Activated effector memory CD4-positive, alpha-beta T cell treated with anti-CD3 and anti-CD28 coated beads, Interleukin-2, amount 50 U/mL, for 16 hours (primary cell): ENCODE measurements around the gene CES4A.
"Not testable (repeated sequence)": the region's sequence is repeated elsewhere in the genome, so short reads cannot be mapped to it uniquely, and the experiment has no call there.

Experiments used
- DNase-seq: peaks from one replicate; pipeline ENCODE4 v3.0.0-alpha.2; 2020

The CES4A gene

DNA sequence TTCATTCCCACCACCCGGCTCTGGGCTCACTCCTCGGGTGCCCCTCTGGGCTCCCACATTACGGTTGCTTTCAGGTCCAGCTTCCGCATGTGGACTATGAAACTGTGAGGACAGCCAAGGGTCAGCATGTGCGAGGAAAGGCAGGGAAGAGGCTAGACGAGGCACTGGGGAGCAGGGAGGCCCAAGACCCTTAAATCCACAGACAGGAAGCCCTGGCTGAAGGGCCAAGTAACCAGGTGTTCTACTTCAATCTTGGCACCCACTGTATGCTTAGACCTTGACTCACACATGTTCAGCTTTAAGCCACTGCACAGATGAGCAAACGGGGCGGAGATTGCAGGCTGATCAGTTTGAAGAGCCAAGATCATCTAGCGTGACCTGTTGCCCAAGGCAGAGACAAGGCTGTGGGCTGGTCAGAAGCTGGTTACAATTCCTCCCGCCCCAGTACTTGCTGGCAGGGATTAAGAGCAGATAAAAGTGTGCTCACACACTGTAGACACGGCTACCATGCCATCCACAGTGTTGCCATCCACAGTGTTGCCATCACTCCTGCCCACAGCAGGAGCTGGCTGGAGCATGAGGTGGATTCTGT is at the start of gene CES4A:
Gene CES4A (plus strand): TSS at position 393 of the 592 bp plus-strand sequence. CDS start 184 bp downstream, at position 577.
- DNase-seq: no peak

DNA sequence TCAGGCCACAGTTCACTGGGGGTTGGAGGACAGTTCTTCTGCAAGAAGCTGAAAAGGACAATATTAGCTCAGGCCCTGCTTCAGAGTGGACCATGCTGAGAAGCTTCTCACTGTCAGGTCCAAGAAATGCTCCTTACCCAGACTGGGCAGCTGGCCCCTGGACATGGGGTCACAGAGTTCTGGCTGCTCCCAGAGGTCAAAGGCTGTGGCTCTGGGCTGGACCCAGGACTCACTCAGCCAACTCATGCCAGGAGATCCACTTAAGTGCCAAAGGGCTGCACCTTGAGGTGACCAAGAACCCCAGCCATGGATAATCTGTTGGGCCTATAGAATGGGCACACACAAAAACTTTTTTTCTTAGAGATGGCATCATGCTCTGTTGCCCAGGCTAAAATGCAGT is 49.0 kb upstream of the CES4A start:
- DNase-seq: no peak

DNA sequence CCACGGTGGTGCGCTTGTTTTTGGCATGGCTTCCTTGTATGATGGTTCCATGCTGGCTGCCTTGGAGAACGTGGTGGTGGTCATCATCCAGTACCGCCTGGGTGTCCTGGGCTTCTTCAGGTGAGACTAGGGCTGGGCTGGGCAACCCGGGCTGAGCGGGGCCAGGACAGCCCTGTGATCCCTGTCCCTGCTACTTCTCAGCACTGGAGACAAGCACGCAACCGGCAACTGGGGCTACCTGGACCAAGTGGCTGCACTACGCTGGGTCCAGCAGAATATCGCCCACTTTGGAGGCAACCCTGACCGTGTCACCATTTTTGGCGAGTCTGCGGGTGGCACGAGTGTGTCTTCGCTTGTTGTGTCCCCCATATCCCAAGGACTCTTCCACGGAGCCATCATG is 48.2 kb upstream of the CES4A start:
- DNase-seq: no peak

DNA sequence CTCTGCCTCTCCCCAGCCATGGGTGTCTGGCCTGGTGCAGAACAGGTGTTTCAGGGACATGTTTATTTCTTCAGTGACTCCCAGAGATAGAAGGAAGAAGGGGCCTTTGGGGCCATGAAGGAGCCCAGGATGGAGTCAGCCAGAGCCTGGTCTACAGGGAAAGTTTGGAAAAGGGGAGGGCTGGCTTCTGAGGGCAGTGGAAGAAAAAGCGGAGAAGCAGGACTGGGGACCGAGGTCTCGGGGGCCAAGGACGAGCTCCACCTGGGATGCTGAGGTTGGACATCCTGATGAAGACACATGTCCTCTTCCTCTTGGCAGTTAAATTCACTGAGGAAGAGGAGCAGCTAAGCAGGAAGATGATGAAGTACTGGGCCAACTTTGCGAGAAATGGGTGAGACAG is 45.4 kb upstream of the CES4A start:
- DNase-seq: no peak

DNA sequence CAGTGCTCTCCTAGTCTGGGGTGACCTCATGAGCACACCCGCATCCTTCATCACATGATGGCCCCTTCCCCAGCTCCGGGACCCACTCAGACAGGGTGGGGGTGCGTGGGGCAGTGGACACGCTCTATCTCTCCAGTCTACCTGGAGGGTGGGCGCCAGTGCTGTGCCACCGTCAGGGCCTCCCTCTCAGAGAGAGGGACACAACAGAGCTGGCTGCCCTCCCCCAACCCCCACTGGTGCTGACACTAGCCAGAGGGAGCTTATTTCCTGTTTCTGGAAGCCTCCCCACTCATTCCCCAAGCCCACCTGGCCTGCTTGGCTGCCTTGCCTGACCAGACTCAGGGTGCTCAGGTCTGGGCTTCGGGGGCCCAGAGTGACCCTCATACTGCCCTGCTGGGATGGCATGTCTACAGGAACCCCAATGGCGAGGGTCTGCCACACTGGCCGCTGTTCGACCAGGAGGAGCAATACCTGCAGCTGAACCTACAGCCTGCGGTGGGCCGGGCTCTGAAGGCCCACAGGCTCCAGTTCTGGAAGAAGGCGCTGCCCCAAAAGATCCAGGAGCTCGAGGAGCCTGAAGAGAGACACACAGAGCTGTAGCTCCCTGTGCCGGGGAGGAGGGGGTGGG is 44.8 kb upstream of the CES4A start:
- no peak for DNase-seq

DNA sequence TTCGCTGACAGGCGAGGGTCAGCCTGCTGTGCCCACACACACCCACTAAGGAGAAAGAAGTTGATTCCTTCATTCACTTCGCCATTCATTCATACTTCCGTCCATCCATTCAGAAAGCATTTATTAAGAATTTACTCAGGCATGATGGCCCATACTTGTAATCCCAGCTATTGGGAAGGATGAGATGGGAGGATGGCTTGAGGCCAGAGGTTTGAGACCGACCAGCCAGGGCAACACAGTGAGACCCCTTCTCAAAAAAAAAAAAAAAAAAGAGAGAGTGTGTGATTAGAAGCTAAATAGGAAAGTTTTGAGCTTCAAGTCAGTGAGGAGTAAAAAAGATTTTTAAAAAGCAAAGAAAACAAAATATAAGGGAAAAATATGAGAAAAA is 44.3 kb upstream of the CES4A start:
- no peak for DNase-seq

DNA sequence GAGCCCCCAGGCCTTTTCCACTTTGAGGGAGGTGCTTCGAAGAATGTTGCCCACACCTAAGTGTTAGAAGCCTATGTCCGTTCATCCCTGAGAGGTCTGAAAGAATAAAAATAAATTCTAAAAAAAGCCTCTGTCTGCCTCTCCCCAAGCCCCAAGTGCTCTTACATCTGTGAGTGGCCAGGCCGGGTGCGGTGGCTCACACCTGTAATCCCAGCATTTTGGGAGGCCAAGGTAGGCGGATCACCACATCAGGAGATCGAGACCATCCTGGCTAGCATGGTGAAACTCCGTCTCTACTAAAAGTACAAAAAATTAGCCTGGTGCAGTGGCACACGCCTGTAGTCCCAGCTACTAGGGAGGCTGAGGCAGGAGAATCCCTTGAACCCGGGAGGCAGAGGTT is 43.4 kb upstream of the CES4A start:
- DNase-seq: not testable (repeated sequence)

DNA sequence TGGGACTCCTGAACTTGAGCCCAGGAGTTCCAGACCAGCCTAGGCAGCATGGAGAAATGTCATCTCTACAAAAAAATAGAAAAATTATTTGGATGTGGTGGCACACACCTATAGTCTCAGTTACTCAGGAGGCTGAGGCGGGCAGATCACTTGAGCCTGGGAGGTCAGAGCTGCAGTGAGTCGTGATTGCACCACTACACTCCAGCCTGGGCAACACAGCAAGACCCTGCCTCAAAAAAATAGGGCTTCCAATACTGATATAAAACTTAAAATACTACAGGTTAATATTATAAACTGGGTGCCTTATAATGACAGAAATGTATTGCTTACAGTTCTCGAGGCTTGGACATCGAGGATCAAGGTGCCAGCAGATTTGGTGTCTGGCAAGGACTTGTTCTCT is 42.5 kb upstream of the CES4A start:
- DNase-seq: no peak

DNA sequence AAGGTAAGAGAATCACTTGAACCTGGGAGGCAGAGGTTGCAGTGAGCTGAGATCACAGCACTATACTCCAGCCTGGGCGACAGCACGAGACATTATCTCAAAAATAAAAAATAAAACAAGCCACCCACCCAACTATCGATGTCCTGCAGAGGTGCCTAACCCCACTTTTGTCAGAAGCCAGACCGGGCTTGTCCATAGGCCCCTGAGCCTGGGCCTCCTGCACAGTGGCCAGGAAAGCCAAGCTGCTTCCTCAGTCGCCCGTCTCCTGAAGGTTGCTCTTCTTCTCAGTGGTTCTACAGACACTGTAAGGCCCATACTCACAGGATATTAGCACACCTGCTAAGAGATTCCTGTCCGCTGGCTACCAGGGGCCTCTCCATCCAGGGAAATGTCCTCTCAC is 41.8 kb upstream of the CES4A start:
- DNase-seq: no peak

DNA sequence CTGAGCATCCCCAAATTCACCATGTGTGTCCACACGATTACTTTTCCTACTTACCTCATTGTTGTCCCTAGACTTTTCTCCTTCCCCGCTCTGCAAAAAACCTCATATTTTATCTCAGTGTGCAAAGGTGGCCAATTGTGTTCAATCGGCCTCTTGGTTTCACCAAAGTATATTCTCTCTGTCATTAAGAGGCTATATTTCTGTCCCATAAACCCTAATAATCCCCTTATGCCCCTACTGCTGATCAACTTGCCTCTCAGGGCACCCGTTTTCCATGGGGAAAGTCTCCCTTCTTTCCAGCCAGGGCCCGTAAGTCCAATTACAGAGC is 41.5 kb upstream of the CES4A start:
- no peak for DNase-seq

DNA sequence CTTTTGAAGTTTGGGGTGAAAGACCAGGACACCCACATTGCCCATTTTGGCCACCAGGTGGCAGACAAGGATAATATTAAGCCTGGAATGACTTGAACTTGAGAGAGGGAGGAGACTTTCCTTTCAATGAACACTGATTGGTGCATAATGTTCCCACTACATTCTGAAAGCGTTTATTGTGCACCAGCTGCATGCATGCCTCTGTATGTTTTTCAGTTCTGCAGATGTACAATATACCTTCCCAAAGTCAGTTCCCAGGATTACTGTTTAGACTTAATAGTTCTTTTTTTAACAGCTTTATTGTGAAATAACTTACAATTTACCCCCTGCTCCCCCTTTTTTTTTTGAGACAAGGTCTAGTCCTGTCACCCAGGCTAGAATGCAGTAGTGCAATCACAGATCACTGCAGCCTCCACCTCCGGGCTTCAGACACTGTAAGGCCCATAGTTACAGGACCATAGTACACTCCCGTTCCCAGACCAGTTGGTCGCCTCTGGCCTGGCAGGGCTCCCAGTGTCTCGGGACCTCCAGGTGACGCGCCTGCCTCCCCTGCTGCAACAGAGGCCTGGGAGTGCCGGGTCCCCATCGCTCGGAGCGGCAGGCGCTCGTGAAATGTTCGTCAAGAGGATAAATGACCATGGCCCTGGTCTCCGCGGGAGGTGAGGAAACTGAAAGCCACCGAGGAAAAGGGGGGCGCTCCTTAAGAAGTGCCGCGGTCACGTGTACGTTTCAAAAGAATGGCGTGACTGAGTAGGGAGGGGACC is 40.9 kb upstream of the CES4A start:
- peak; percentile 93 for DNase-seq

DNA sequence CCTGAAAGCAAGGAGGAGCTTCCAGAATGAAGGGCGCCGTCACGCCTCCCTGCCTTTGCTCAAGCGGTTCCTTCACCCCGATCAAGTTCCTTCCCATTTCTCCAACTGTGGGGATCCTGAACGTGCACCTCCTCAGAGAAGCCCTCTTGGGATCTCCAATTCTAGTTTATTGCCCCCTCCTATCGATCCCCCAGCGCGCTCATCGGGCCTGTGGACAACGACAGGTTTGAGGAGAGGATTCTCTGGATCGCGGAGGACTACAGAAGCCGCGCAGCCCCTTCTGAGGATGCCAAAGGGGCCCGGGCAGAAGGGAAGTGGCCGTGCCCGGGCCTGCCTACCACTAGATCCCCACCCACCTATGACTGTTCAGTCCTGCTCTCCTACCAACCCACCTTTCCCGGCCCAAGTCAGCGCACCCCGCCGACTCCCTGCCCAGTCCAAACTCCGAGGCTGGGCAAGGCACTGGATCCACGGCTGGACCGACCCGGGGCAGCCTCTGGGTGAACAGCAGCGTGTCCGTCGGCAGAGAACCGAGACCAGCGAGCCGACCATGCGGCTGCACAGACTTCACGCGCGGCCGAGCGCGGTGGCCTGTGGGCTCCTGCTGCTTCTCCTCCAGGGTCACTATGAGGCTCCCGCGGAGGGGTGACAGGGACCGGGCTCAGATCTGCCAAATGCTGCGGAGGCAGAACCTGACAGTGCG is 40.1 kb upstream of the CES4A start:
- no peak for DNase-seq

DNA sequence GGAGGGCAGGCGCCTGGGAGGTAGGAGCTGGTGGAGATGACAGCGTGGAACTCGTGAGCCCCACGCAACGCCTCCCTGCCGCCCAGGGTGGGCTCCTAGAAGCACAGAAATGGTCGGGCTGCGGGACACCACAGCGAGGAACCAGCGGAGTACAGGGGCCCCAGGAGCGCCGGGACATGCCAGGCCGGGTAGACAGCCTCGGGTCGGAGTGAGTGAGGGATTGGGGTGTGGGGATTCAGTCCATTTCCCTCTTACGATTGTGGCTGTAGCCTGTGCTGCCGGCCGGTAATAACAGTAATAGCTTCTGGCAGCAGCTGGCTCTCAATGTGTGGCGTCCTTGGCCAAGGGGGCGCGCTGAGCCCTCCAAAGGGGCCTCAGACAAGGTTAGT is 39.6 kb upstream of the CES4A start:
- DNase-seq: no peak

DNA sequence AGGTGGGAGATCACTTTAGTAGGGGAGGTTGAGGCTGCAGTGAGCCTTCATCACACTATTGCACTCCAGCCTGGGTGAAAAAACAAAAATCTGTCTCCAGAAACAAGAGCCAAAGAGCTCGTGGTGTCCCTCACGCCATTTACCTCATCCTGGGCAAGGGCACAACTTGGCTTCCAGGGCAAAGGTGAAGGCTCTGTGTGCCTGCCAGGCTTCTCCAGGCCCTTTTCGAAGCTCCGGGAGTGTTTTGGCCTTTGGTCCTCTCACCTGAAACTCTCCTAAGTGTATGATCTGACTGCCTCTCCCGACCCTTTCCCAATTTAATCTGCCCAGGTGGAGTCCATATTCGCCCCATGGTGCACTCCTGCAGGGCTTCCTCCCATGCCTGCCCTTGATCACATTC is 38.9 kb upstream of the CES4A start:
- no peak for DNase-seq

DNA sequence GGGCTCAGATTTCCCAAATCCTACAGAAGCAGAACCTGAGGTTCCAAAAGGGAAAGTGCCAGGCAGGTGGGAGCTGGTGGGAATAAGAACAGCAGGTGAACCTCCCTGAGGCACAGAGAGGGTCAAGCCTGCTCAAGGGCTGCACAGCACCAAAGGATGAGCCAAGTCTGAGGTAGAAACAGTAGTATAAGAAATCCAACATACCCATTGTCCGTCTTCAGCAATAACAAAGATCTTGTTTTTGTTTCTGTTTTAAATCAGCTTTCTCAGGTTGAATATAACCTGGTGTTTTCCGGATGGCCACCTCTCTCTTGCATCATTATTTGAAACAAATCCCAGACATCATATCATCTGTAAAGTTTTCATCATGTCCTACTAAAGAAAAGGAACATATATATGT is 38.0 kb upstream of the CES4A start:
- no peak for DNase-seq

DNA sequence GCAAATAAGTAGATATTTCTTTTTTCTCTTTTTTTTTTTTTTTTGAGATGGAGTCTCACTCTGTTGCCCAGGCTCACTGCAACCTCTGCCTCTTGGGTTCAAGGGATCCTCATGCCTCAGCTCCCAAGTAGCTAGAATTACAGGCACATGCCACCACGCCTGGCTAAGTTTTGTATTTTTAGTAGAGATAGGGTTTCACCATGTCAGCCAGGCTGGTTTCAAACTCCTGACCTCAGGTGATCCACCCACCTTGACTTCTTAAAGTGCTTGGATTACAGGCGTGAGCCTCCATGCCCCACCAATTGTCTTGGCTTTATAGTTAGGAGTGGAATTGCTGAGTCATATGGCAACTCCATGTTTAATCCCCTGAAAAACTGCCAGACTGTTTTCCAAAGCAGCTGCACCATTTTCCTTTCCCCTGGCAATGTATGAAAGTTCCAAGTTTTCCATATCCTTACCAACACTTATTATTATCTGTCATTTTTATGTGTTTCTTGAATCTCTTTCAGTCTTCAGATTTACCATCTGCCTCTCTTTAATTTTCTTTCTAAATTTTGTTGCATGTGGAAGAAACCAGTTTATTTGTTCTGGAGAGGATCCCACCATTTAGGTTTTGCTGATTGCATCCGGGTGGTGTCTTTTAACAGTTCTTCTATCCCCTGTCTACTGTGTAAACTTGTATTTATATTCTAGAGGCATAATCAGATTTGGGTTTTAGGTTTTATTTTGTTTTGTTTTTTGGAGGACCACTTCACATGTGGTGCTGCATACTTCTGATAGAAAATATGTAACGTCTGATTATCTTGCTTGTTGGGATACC is 37.2 kb upstream of the CES4A start:
- no peak for DNase-seq

DNA sequence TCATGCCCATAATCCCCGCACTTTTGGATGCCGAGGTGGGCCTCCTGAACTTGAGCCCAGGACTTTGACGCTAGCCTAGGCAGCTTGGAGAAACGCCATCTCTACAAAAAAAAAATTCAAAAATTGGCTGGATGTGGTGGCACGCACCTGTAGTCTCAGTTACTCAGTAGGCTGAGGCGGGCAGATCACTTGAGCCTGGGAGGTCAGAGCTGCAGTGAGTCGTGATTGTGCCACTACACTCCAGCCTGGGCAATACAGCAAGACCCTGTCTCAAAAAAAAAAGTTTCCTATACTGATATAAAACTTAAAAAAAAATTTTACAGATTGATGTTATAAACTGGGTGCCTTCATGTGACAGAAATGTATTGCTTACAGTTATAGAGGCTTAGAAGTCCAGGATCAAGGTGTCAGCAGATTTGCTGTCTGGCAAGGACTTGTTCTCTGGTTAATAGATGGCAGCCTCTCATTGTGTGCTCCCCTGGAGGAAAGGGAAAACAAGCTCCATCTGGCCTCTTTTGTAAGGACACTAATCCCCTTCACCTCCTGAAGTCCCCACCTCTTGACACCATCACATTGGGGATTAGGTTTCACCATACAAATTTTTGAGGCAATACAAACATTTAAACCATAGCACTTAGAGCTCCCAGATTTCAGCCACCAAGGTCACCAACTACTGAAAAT is 35.8 kb upstream of the CES4A start:
- DNase-seq: no peak

DNA sequence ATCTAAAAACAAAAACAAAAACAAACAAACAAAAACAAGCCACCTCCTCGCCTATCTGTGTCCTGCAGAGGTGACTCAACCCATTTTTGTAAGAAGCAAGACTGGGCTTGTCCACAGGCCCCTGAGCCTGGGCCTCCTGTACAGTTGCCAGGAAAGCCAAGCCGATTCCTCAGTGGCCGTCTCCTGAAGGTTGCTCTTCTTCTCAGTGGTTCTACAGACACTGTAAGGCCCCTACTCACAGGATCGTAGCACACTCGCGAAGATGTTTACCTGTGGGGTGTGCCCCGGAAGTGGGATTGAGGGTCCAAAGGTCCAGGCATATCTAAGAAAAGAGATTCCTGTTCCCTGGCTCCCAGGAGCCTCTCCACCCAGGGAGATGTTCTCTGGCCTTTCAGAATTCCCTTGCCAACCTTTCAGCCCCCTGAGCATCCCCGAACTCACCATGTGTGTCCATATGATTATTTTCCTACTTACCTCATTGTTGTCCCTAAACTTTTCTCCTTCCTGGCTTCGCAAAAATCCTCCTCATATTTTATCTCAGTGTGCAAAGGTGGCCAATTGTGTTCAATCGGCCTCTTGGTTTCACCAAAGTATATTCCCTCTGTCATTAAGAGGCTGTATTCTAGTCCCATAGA is 34.8 kb upstream of the CES4A start:
- no peak for DNase-seq

DNA sequence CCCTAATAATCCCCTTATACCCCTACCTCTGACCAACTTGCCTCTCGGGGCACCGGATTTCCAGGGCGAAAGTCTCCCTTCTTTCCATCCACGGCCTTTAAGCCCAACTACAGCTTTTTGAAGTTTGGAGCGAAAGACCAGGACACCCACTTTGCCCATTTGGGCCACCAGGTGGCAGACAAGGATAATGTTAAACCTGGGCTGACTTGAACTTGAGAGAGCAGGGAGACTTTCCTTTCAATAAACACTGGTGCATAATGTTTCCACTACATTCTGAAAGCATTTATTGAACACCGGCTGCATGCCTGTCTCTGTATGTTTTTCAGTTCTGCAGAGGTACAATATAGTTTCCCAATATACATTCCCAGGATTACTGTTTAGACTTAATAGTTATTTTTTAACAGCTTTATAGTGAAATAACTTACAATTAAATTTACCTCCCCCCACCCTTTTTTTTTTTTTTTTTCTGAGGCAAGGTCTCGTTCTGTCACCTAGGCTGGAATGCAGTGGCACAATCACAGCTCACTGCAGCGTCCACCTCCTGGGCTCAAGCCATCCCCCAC is 34.2 kb upstream of the CES4A start:
- peak; percentile 91 for DNase-seq

DNA sequence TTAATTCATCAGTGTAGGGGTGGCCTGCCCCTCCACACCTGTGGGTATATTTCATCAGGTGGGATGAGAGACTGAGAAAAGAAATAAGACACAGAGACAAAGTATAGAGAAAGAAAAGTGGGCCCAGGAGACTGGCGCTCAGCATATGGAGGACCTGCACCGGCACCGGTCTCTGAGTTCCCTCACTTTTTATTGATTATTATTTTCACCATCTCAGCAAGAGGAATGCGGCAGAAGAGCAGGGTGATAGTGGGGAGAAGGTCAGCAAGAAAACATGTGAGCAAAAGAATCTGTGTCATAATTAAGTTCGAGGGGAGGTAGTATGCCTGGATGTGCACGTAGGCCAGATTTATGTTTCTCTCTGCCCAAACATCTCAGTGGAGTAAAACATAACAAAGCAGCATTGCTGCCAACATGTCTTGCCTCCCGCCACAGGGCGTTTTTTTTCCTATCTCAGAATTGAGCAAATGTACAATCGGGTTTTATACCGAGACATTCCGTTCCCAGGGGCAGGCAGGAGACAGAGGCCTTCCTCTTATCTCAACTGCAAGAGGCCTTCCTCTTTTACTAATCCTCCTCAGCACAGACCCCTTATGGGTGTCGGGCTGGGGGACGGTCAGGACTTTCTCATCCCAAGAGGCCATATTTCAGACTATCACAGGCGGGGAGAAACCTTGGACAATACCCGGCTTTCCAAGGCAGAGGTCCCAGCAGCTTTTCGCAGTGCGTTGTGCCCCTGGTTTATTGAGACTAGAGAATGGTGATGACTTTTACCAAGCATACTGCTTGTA is 32.8 kb upstream of the CES4A start:
- DNase-seq: not testable (repeated sequence)

DNA sequence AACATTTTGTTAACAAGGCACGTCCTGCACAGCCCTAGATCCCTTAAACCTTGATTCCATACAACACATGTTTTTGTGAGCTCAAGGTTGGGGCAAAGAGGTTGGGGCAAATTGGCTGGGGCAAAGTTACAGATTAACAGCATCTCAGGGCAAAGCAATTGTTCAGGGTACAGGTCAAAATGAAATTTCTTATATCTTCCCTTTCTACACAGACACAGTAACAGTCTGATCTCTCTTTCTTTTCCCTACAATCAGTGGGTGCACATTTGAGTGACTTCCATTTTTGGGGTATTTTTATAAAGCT is 32.3 kb upstream of the CES4A start:
- DNase-seq: not testable (repeated sequence)
